GM21526 (cell line): ENCODE data around the gene CREB3.

Source experiments
- ATAC-seq: cut with Tn5 transposase; IDR thresholded peaks from one replicate; pipeline ENCODE4 v1.9.1; 2021; ENCODE audit warnings: moderate library complexity; ENCODE audit not compliant: unreplicated experiment, low FRiP score

CREB3 gene

GRCh38 chr9:35746583-35746982, 14.1 kb downstream of the CREB3 start:
- ATAC-seq, result no peak

- ATAC-seq, result no peak
Observed at GRCh38 chr9:35748242-35748857, 15.9 kb downstream of the CREB3 start.

- ATAC-seq, result peak; percentile 62
Observed at GRCh38 chr9:35748858-35749514, 16.5 kb downstream of the CREB3 start, which contains the start of the genes GBA2 and RGP1. TSS of gene GBA2 (minus strand) at chr9:35749228. CDS start at chr9:35748704, 524 bp downstream. TSS of gene RGP1 (plus strand) at chr9:35749287. CDS start at chr9:35749756, 469 bp downstream.

GRCh38 chr9:35749515-35750255, 17.2 kb downstream of the CREB3 start:
- peak; percentile 33 for ATAC-seq

GRCh38 chr9:35750256-35750531, 17.7 kb downstream of the CREB3 start:
- no peak for ATAC-seq

GRCh38 chr9:35753466-35753865, 21.0 kb downstream of the CREB3 start:
- ATAC-seq, result no peak

- ATAC-seq, result no peak
Observed at GRCh38 chr9:35754264-35754663, 21.8 kb downstream of the CREB3 start, which contains the start of gene MSMP. TSS of gene MSMP (minus strand) at chr9:35754276. CDS start at chr9:35754129, 147 bp downstream.

GRCh38 chr9:35755071-35755470, 22.6 kb downstream of the CREB3 start:
- ATAC-seq, result no peak

GRCh38 chr9:35756275-35757225, 24.1 kb downstream of the CREB3 start:
- ATAC-seq, result peak; percentile 47

GRCh38 chr9:35757226-35757891, 24.9 kb downstream of the CREB3 start:
- peak; percentile 31 for ATAC-seq

- ATAC-seq, result no peak
Observed at GRCh38 chr9:35757892-35758275, 25.4 kb downstream of the CREB3 start.

- no peak for ATAC-seq
Observed at GRCh38 chr9:35758475-35759050, 26.1 kb downstream of the CREB3 start.

GRCh38 chr9:35759795-35760194, 27.3 kb downstream of the CREB3 start:
- ATAC-seq, result no peak

GRCh38 chr9:35760651-35761050, 28.2 kb downstream of the CREB3 start:
- ATAC-seq, result no peak

GRCh38 chr9:35763181-35763580, 30.7 kb downstream of the CREB3 start:
- ATAC-seq, result no peak

GRCh38 chr9:35763803-35764202, 31.3 kb downstream of the CREB3 start:
- no peak for ATAC-seq

GRCh38 chr9:35766997-35767396, 34.5 kb downstream of the CREB3 start:
- no peak for ATAC-seq

- no peak for ATAC-seq
Observed at GRCh38 chr9:35767458-35767857, 35.0 kb downstream of the CREB3 start.

GRCh38 chr9:35769763-35770162, 37.3 kb downstream of the CREB3 start:
- ATAC-seq, result no peak

- ATAC-seq, result no peak
Observed at GRCh38 chr9:35771075-35771433, 38.6 kb downstream of the CREB3 start.
